DND-41 (cell line): Measurements from ENCODE around the gene GIPR.

Experiments used
- ATAC-seq: fragments of 200-7000 bp; cut with Tn5 transposase; 3 replicates; pipeline ENCODE4 v1.9.1; 2021; ENCODE audit warnings: low read depth; ENCODE audit not compliant: insufficient read depth
- DNase-seq: peaks from one replicate; pipeline ENCODE4 v3.0.0-alpha.2; 2020
- H2AFZ ChIP-seq: 2 replicates; pipeline ENCODE4 v1.6.0; 2012; ENCODE audit warnings: low read depth, low read length
- H3K27ac ChIP-seq: 2 replicates; pipeline ENCODE4 v1.5.1; 2012; ENCODE audit warnings: low read length, inconsistent platforms
- H3K27me3 ChIP-seq: fragments of 200-600 bp; sonication (generic); 2 replicates; pipeline ENCODE4 v1.6.0; 2012; ENCODE audit warnings: low read length, mild to moderate bottlenecking, inconsistent platforms; ENCODE audit not compliant: insufficient read depth, poor library complexity
- H3K36me3 ChIP-seq: 2 replicates; pipeline ENCODE4 v1.5.1; 2012; ENCODE audit warnings: low read length, inconsistent platforms; ENCODE audit not compliant: insufficient read depth
- H3K4me1 ChIP-seq: 2 replicates; pipeline ENCODE4 v1.5.1; 2012; ENCODE audit warnings: mild to moderate bottlenecking, low read length; ENCODE audit not compliant: insufficient read depth
- H3K4me2 ChIP-seq: 2 replicates; pipeline ENCODE4 v1.6.0; 2012; ENCODE audit warnings: mild to moderate bottlenecking, moderate library complexity, low read length, inconsistent platforms; ENCODE audit not compliant: insufficient read depth
- H3K4me3 ChIP-seq, 2 experiments: fragments of 200-600 bp in 1 of 2; shearing (Covaris generic) in 1 of 2; 2 replicates each; pipeline ENCODE4 v1.5.1; 2012 to 2016; ENCODE audit warnings: inconsistent platforms in 2 of 2, low read length in 2 of 2, mild to moderate bottlenecking in 2 of 2, low read depth in 1 of 2, moderate library complexity in 1 of 2
- H3K79me2 ChIP-seq: 2 replicates; pipeline ENCODE4 v1.6.0; 2012; ENCODE audit warnings: low read length, inconsistent platforms; ENCODE audit not compliant: insufficient read depth
- H3K9ac ChIP-seq: 2 replicates; pipeline ENCODE4 v1.6.0; 2012; ENCODE audit warnings: low read depth, mild to moderate bottlenecking, inconsistent platforms, low read length, moderate library complexity
- H3K9me3 ChIP-seq: 2 replicates; pipeline ENCODE4 v1.5.1; 2012; ENCODE audit warnings: low read length, moderate library complexity, mild to moderate bottlenecking, inconsistent platforms; ENCODE audit not compliant: insufficient read depth, severe bottlenecking
- H4K20me1 ChIP-seq: 2 replicates; pipeline ENCODE4 v1.6.0; 2012; ENCODE audit warnings: low read length; ENCODE audit not compliant: insufficient read depth
- CTCF ChIP-seq: IDR thresholded peaks from 2 replicates; pipeline ENCODE4 v1.5.1; 2012; ENCODE audit warnings: borderline replicate concordance, low read length, moderate library complexity, mild to moderate bottlenecking; ENCODE audit not compliant: poor library complexity, severe bottlenecking; ENCODE audit errors: extremely low read depth
- EZH2 ChIP-seq: IDR thresholded peaks from 3 replicates; pipeline ENCODE4 v1.6.1; 2012; ENCODE audit warnings: borderline replicate concordance, low read depth, mild to moderate bottlenecking, moderate library complexity, low read length, inconsistent platforms; ENCODE audit not compliant: severe bottlenecking

The GIPR gene

GRCh38 chr19:45693106-45693788, 25.2 kb downstream of the GIPR start:
- TF ChIP-seq CTCF (peak; percentile 95), EZH2 (no peak)
- Histone ChIP-seq H3K79me2 (peaks cover 43% of the 10 kb centered on the region), H3K27ac (peak overlapping the region; percentile 76), H3K9me3 (no peaks in the 10 kb centered on the region), H3K4me1 (peaks cover 26% of the 10 kb centered on the region), H3K27me3 (no peaks in the 10 kb centered on the region), H3K4me2 (peak overlapping the region; percentile 87), H4K20me1 (peaks cover 20% of the 10 kb centered on the region), H3K9ac (peak overlapping the region; percentile 73), H3K4me3 (peak overlapping the region; percentile 64 to 79), H3K36me3 (peaks cover 38% of the 10 kb centered on the region), H2AFZ (peak overlapping the region; percentile 81)
- DNase-seq = peak; percentile 81
- no peak for ATAC-seq

GRCh38 chr19:45701676-45702075, 33.7 kb downstream of the GIPR start:
- Histone ChIP-seq H3K36me3 (peaks cover 37% of the 10 kb centered on the region), H3K4me3 (no peak overlapping the region), H4K20me1 (peaks cover 2% of the 10 kb centered on the region; the same call in 1 of the 2 replicates), H3K4me1 (no peaks in the 10 kb centered on the region), H3K79me2 (no peaks in the 10 kb centered on the region), H2AFZ (no peak overlapping the region), H3K9me3 (no peaks in the 10 kb centered on the region), H3K4me2 (no peak overlapping the region), H3K27ac (no peak overlapping the region), H3K27me3 (no peaks in the 10 kb centered on the region), H3K9ac (no peak overlapping the region)
- DNase-seq = no peak
- no peak for TF ChIP-seq CTCF
- TF ChIP-seq EZH2 = no peak
- no peak for ATAC-seq

GRCh38 chr19:45705115-45705514, 37.1 kb downstream of the GIPR start:
- no peak overlapping the region for H2AFZ ChIP-seq
- no peaks in the 10 kb centered on the region; the same call in 1 of the 2 replicates for H4K20me1 ChIP-seq
- no peaks in the 10 kb centered on the region for H3K4me1 ChIP-seq
- no peak for DNase-seq
- no peak overlapping the region for H3K4me2 ChIP-seq
- H3K79me2 ChIP-seq = peaks cover 4% of the 10 kb centered on the region; the same call in 1 of the 2 replicates
- H3K27ac ChIP-seq = no peak overlapping the region
- no peaks in the 10 kb centered on the region for H3K27me3 ChIP-seq
- H3K9me3 ChIP-seq = no peaks in the 10 kb centered on the region
- no peak overlapping the region for H3K4me3 ChIP-seq
- no peak overlapping the region for H3K9ac ChIP-seq
- H3K36me3 ChIP-seq = peaks cover 29% of the 10 kb centered on the region
- TF ChIP-seq EZH2 (no peak), CTCF (no peak)
- ATAC-seq = no peak
